Left lung (tissue), 10 donors: Measurements from ENCODE around the gene NHEJ1. TPM values are rescaled to one million over a fixed set of nuclear protein-coding genes. Genes with fewer than 3 reads are reported as not detected.
A peak's percentile ranks its signal among the peaks of the same experiment; 100 is the strongest.

Source experiments
- ATAC-seq: fragments of 200-7000 bp; cut with Tn5 transposase; one replicate; pipeline ENCODE4 v1.9.1; 2020; ENCODE audit warnings: moderate library complexity
- DNase-seq, 4 donors: peaks; one replicate each; pipeline ENCODE4 v3.0.0-alpha.2; 2013 to 2020
- H3K27ac ChIP-seq, 2 donors: fragments of 200-600 bp; sonication (generic) in 1 of 2; one replicate each; pipeline versions ENCODE4 v1.5.0 to v1.8.0; 2020 to 2021
- H3K27me3 ChIP-seq, 2 donors: fragments of 200-600 bp; sonication (generic) in 1 of 2; one replicate each; pipeline versions ENCODE4 v1.5.0 to v1.8.0; 2020 to 2021
- H3K36me3 ChIP-seq, 2 donors: fragments of 200-600 bp; sonication (generic) in 1 of 2; one replicate each; pipeline versions ENCODE4 v1.5.0 to v1.8.0; 2020 to 2021
- H3K4me1 ChIP-seq, 2 donors: fragments of 200-600 bp; one replicate each; pipeline ENCODE4 v1.8.0; 2021
- H3K4me3 ChIP-seq, 2 donors: fragments of 200-600 bp; sonication (generic) in 1 of 2; one replicate each; pipeline versions ENCODE4 v1.5.0 to v1.8.0; 2020 to 2021; ENCODE audit warnings: mild to moderate bottlenecking in 1 of 2
- H3K9me3 ChIP-seq, 2 donors: fragments of 200-600 bp; sonication (generic) in 1 of 2; one replicate each; pipeline versions ENCODE4 v1.5.0 to v1.8.0; 2020 to 2021
- intact Hi-C, 2 donors: fragments of 100-400 bp; cut with DNase I; formaldehyde crosslinking; loops; one replicate each; pipeline versions ENCODE4 v1.11.2 to v1.14.2; 2022
- polyA plus RNA-seq, 6 donors: library from polyadenylated mRNA; unstranded; fragments of 120-200 nt; gene quantifications; one replicate each; pipeline ENCODE4 v1.2.1, GENCODE V29; 2013; ENCODE audit not compliant: insufficient read length in 6 of 6
- total RNA-seq, 2 donors: library from RNA; stranded (reverse); fragmentation: NEBNext Ultra II Directional; extraction: Animal tissue kit (Norgen Biotek cat#: 25700); gene quantifications; one replicate each; pipeline ENCODE4 v1.2.1, GENCODE V29; 2021
- TF ChIP-seq, protein P1 (sequence below), 2 donors: fragments of 200-600 bp; sonication (generic) in 1 of 2; IDR thresholded peaks; one replicate each; pipeline versions ENCODE4 v1.5.0 to v1.8.0; 2021; ENCODE audit warnings: antibody characterized with exemption in 2 of 2
- donor health status: DM: no; HTN: yes; CAD: no.
- donor health status: DM: no; HTN: no; CAD: no.

NHEJ1 gene
- total and polyA plus RNA-seq, 8 donors: 14.0 to 20.9 (median 18.2) TPM

DNA sequence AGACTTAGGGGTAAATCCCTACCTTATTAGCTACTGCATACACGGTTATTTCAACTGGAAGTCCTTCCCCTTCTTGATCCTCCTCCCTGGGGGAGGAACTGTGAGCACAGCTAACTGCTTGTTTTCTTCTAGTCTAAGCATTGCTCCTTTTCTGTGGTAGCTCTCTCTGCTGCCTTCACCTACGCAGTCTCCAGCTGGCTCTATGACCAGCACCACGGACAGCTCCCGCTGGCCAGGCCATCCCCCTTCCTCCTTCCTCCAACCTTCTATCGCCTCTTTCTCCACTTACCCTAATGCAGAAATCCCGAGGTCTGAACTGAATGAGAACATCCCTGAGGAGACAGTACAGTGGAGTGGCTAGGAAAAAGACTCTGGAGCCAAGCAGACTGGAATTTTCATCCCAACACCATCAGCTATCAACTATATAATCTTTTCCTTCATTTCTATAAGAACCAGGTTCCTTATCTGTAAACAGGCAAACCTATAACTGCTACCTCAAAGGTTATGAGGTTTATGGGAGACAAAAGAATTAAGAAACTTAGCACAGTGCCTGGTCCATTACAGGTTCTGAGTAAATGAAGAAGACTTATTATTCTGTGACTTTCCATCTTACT lies 114.6 kb downstream of the NHEJ1 start:
- peak; percentile 76 for ATAC-seq
- intact Hi-C loops: no loop called here

DNA sequence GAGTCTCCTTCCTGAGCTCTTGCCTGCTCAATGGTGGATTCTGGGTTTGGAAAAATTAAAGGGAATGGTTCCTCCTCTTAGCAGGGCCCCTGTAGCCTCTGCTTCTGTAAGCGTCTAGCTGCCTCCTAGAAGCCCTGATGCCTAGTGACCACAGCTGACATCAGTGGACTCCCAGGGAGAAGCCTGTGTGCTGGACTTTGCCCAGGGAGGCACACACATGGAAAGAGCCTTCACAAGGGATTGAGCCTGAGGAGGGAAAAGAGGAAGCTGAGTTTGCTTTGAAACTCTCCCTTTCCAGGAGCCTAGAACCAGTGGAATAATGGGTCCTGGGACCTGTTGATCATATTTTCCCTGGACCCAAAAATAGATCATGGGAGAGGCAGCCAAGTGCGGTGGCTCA lies 117.9 kb downstream of the NHEJ1 start:
- ATAC-seq: no peak
- no peak for DNase-seq
- intact Hi-C loops: no loop called here
- H3K9me3 ChIP-seq: no peaks in the 10 kb centered on the region
- no peaks in the 10 kb centered on the region for H3K36me3 ChIP-seq
- H3K4me1 ChIP-seq: no peaks in the 10 kb centered on the region
- H3K4me3 ChIP-seq: no peak overlapping the region
- peaks cover 19 to 89% of the 10 kb centered on the region in 2 donors for H3K27me3 ChIP-seq
- H3K27ac ChIP-seq: no peak overlapping the region
- TF ChIP-seq, protein P1, sequence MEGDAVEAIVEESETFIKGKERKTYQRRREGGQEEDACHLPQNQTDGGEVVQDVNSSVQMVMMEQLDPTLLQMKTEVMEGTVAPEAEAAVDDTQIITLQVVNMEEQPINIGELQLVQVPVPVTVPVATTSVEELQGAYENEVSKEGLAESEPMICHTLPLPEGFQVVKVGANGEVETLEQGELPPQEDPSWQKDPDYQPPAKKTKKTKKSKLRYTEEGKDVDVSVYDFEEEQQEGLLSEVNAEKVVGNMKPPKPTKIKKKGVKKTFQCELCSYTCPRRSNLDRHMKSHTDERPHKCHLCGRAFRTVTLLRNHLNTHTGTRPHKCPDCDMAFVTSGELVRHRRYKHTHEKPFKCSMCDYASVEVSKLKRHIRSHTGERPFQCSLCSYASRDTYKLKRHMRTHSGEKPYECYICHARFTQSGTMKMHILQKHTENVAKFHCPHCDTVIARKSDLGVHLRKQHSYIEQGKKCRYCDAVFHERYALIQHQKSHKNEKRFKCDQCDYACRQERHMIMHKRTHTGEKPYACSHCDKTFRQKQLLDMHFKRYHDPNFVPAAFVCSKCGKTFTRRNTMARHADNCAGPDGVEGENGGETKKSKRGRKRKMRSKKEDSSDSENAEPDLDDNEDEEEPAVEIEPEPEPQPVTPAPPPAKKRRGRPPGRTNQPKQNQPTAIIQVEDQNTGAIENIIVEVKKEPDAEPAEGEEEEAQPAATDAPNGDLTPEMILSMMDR (IDR thresholded peaks at IDR 0.05): no peak

More for the DNA sequence above, 114.6 kb downstream of the NHEJ1 start:
- Histone ChIP-seq H3K36me3 (no peaks in the 10 kb centered on the region), H3K4me3 (no peak overlapping the region), H3K4me1 (no peaks in the 10 kb centered on the region), H3K27ac (no peak overlapping the region), H3K27me3 (peaks cover 9 to 87% of the 10 kb centered on the region in 2 donors), H3K9me3 (no peaks in the 10 kb centered on the region)
- peak in 1 of 4 donors; percentile 67 for DNase-seq
- TF ChIP-seq, protein P1 (IDR thresholded peaks at IDR 0.05): no peak

DNA sequence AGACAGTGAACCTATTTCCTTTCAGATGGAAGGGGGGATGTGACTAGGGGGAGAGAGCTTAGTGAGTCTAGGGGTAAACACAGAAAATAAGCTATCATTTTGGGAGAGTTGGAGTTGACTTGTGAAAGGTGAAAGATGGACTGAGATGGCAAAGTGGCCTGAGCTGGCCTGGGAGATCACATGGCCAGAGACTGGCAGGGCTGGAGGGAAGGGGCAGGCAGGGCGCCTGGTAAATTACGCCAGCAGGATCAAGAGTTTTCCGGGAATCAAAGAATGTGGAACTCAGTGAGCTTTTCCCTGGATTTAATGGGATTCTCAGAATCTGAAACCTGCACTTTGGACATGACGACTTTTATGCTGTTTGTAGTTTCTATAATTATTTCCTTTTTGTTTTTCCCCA lies 118.5 kb downstream of the NHEJ1 start:
- H3K27me3 ChIP-seq: peaks cover 19 to 89% of the 10 kb centered on the region in 2 donors
- DNase-seq: no peak
- intact Hi-C loops: no loop called here
- H3K36me3 ChIP-seq: no peaks in the 10 kb centered on the region
- no peak overlapping the region for H3K4me3 ChIP-seq
- ATAC-seq: no peak
- no peaks in the 10 kb centered on the region for H3K4me1 ChIP-seq
- no peak overlapping the region for H3K27ac ChIP-seq
- H3K9me3 ChIP-seq: no peaks in the 10 kb centered on the region
- TF ChIP-seq, protein P1 (IDR thresholded peaks at IDR 0.05): no peak

DNA sequence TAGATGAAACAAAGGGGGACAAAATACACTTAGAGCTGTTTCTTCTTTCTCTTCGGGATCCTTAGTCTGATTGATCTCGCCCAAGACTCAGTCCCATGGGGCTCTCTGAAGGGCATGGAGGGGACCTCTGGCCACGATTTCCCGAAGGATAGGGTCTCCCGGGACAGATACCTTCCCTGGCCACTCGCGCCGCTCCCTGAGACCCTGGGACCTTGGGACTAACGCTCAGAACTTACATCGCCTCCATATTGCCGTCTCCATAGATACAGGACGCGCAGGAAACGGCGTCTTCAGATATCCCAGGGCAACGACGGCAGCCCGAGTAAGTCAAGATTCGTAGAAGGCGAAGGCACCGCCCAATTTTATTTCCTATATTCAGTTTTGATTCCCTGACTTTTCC lies 119.4 kb downstream of the NHEJ1 start, which contains the start of gene CFAP65:
TSS of gene CFAP65 (minus strand) at position 265 of the 400 bp plus-strand sequence. CDS start 2,468 bp downstream, outside the sequence.
- intact Hi-C loops: no loop called here
- no peak within 1 kb of the TSS for H3K27ac ChIP-seq
- H3K36me3 ChIP-seq: no peaks in the 10 kb centered on the region
- no peaks in the 10 kb centered on the region for H3K9me3 ChIP-seq
- H3K27me3 ChIP-seq: peaks cover 19 to 87% of the 10 kb centered on the region in 2 donors
- DNase-seq (no peak), ATAC-seq (no peak)
- TF ChIP-seq, protein P1 (IDR thresholded peaks at IDR 0.05): no peak
- H3K4me1 ChIP-seq: no peaks in the 10 kb centered on the region
- no peak within 1 kb of the TSS for H3K4me3 ChIP-seq

GRCh38 chr2:219038600-219038999 lies 122.0 kb downstream of the NHEJ1 start:
- no peaks in the 10 kb centered on the region for H3K36me3 ChIP-seq
- DNase-seq (no peak), ATAC-seq (no peak)
- no peak overlapping the region for H3K27ac ChIP-seq
- no peaks in the 10 kb centered on the region for H3K9me3 ChIP-seq
- intact Hi-C loops: no loop called here
- H3K4me3 ChIP-seq: no peak overlapping the region
- TF ChIP-seq, protein P1 (IDR thresholded peaks at IDR 0.05): no peak
- no peaks in the 10 kb centered on the region for H3K4me1 ChIP-seq
- peaks cover 22 to 95% of the 10 kb centered on the region in 2 donors for H3K27me3 ChIP-seq
